Stomach (tissue), 9 donors: ENCODE measurements around the gene STK4. TPM values are rescaled to one million over a fixed set of nuclear protein-coding genes. Genes with fewer than 3 reads are reported as not detected.

Experiments used
- DNase-seq, 2 donors: peaks; one replicate each; pipeline versions ENCODE4 v3.0.0 to v3.0.0-alpha.2; 2013 to 2019
- H3K27ac ChIP-seq, 5 donors: fragments of 200-600 bp in 4 of 5; sonication (generic) in 4 of 5; one replicate each; pipeline ENCODE4 v1.5.1; 2013 to 2019; ENCODE audit warnings: mild to moderate bottlenecking in 1 of 5, moderate library complexity in 1 of 5
- H3K27me3 ChIP-seq, 3 donors: fragments of 200-600 bp; sonication (generic); one replicate each; pipeline ENCODE4 v1.5.1; 2017 to 2019; ENCODE audit warnings: mixed run types in 1 of 3
- H3K36me3 ChIP-seq, 4 donors: fragments of 200-600 bp; sonication (generic); 1 replicate in 3 of 4; 2 replicates in 1 of 4; pipeline ENCODE4 v1.5.1; 2016 to 2019
- H3K4me1 ChIP-seq, 4 donors: fragments of 200-600 bp; sonication (generic); one replicate each; pipeline ENCODE4 v1.5.1; 2016 to 2019
- H3K4me3 ChIP-seq, 4 donors: fragments of 200-600 bp; sonication (generic) in 3 of 4; one replicate each; pipeline ENCODE4 v1.5.1; 2016 to 2019; ENCODE audit warnings: mild to moderate bottlenecking in 1 of 4
- H3K9me3 ChIP-seq, 4 donors: fragments of 200-600 bp; sonication (generic); one replicate each; pipeline ENCODE4 v1.5.1; 2016 to 2019
- CTCF ChIP-seq, 7 experiments: fragments of 450-650 bp in 4 of 7; fragments of 200-600 bp in 3 of 7; sonication (generic) in 3 of 7; IDR thresholded peaks; one replicate each; pipeline ENCODE4 v1.5.1; 2016 to 2019; ENCODE audit warnings: antibody characterized with exemption in 7 of 7, control low read depth in 2 of 7, mild to moderate bottlenecking in 1 of 7
- EP300 ChIP-seq: sonication (generic); formaldehyde crosslinking; IDR thresholded peaks from one replicate; pipeline ENCODE4 v1.6.1; 2017; ENCODE audit warnings: antibody characterized with exemption
- POLR2A ChIP-seq, 4 donors: fragments of 450-650 bp; IDR thresholded peaks; one replicate each; pipeline ENCODE4 v1.6.1; 2016; ENCODE audit warnings: antibody characterized with exemption in 4 of 4, control low read depth in 2 of 4, mild to moderate bottlenecking in 1 of 4, moderate library complexity in 1 of 4
- POLR2AphosphoS5 ChIP-seq, 3 donors: sonication (generic); formaldehyde crosslinking; IDR thresholded peaks; one replicate each; pipeline ENCODE4 v1.6.1; 2016; ENCODE audit warnings: antibody characterized with exemption in 3 of 3
- WGBS, 5 donors: extraction: QIAGEN DNeasy Blood & Tissue Kit in 3 of 5; methylation state at CpG; one replicate each; pipeline versions ENCODE4 v1.1.5 to v1.1.7; 2013 to 2018; 5-methylcytosine and 5-hydroxymethylcytosine counted together
- intact Hi-C: fragments of 100-400 bp; cut with DNase I; formaldehyde crosslinking; loops from one replicate; pipeline ENCODE4 v1.15.1; 2023; ENCODE audit warnings: low total_unique reads
- polyA plus RNA-seq, 3 donors: library from polyadenylated mRNA; stranded (reverse); fragments of 200-250 nt; gene quantifications; one replicate each; pipeline ENCODE4 v1.2.3, GENCODE V29; 2013
- total RNA-seq, 5 donors: library from RNA; depleted of rRNA; stranded (reverse); fragments of >200 nt; gene quantifications; one replicate each; pipeline versions ENCODE4 v1.1.0 to v1.2.3, GENCODE V29; 2014 to 2016
- donor health status: healthy with polysubstance abuse.
- donor health status: Bipolar disorder and iron deficiency.
- donor health status: healthy.

STK4 gene
- total and polyA plus RNA-seq, 8 donors, result 4.8 to 49.6 (median 19.3) TPM

GRCh38 chr20:44918342-44918741 lies 48.0 kb upstream of the STK4 start:
- Histone ChIP-seq H3K27ac (no peak overlapping the region), H3K9me3 (no peaks in the 10 kb centered on the region), H3K36me3 (peaks cover 0 to 58% (median 33%) of the 10 kb centered on the region in 4 donors), H3K4me1 (no peaks in the 10 kb centered on the region), H3K4me3 (no peak overlapping the region), H3K27me3 (no peaks in the 10 kb centered on the region)
- no peak for DNase-seq
- no peak for TF ChIP-seq POLR2A (IDR thresholded peaks at IDR 0.05)
- no peak for TF ChIP-seq POLR2AphosphoS5 (IDR thresholded peaks at IDR 0.05)
- no peak for TF ChIP-seq EP300
- no peak for TF ChIP-seq CTCF (IDR thresholded peaks at IDR 0.05)
- 94 to 98% (median 97%) methylated on average over 3 of the region's 3 CpGs for WGBS, 5 donors
- intact Hi-C loops, result no loop called here

GRCh38 chr20:44918761-44919160 lies 47.6 kb upstream of the STK4 start:
- Histone ChIP-seq H3K4me3 (no peak overlapping the region), H3K27ac (no peak overlapping the region), H3K9me3 (no peaks in the 10 kb centered on the region), H3K27me3 (no peaks in the 10 kb centered on the region), H3K36me3 (peaks cover 0 to 58% (median 35%) of the 10 kb centered on the region in 4 donors), H3K4me1 (no peaks in the 10 kb centered on the region)
- no peak for DNase-seq
- intact Hi-C loops, result no loop called here
- TF ChIP-seq EP300 (no peak), CTCF (IDR thresholded peaks at IDR 0.05) (no peak), POLR2AphosphoS5 (IDR thresholded peaks at IDR 0.05) (no peak), POLR2A (IDR thresholded peaks at IDR 0.05) (no peak)
- WGBS, 5 donors, result 93 to 96% (median 96%) methylated on average over 10 of the region's 10 CpGs

GRCh38 chr20:44921447-44921846 lies 44.9 kb upstream of the STK4 start:
- Histone ChIP-seq H3K4me3 (no peak overlapping the region), H3K9me3 (no peaks in the 10 kb centered on the region), H3K4me1 (no peaks in the 10 kb centered on the region), H3K27me3 (no peaks in the 10 kb centered on the region), H3K27ac (no peak overlapping the region), H3K36me3 (peaks cover 6 to 56% (median 42%) of the 10 kb centered on the region in 4 donors)
- DNase-seq, result no peak
- WGBS, 5 donors, result 95 to 98% (median 97%) methylated on average over 13 to 14 of the region's 14 CpGs
- TF ChIP-seq POLR2A (IDR thresholded peaks at IDR 0.05) (no peak), EP300 (no peak), POLR2AphosphoS5 (IDR thresholded peaks at IDR 0.05) (no peak), CTCF (IDR thresholded peaks at IDR 0.05) (no peak)
- intact Hi-C loops, result no loop called here

GRCh38 chr20:44924541-44924940 lies 41.8 kb upstream of the STK4 start:
- Histone ChIP-seq H3K4me1 (no peaks in the 10 kb centered on the region), H3K36me3 (peaks cover 6 to 36% (median 30%) of the 10 kb centered on the region in 4 donors), H3K27me3 (no peaks in the 10 kb centered on the region), H3K4me3 (no peak overlapping the region), H3K27ac (no peak overlapping the region), H3K9me3 (no peaks in the 10 kb centered on the region)
- intact Hi-C loops, result no loop called here
- TF ChIP-seq CTCF (IDR thresholded peaks at IDR 0.05), result no peak
- no peak for TF ChIP-seq EP300
- no peak for TF ChIP-seq POLR2A (IDR thresholded peaks at IDR 0.05)
- TF ChIP-seq POLR2AphosphoS5 (IDR thresholded peaks at IDR 0.05), result no peak
- no peak for DNase-seq
- WGBS, 5 donors, result 76 to 83% (median 81%) methylated on average over 4 of the region's 4 CpGs
